HG03097 (cell line): ENCODE data around the gene ARHGAP24.
"Not testable (repeated sequence)": the region's sequence is repeated elsewhere in the genome, so short reads cannot be mapped to it uniquely, and the experiment has no call there.

Source experiments
- ATAC-seq: cut with Tn5 transposase; IDR thresholded peaks from one replicate; pipeline ENCODE4 v1.9.1; 2021; ENCODE audit not compliant: unreplicated experiment, low FRiP score

The ARHGAP24 gene

DNA sequence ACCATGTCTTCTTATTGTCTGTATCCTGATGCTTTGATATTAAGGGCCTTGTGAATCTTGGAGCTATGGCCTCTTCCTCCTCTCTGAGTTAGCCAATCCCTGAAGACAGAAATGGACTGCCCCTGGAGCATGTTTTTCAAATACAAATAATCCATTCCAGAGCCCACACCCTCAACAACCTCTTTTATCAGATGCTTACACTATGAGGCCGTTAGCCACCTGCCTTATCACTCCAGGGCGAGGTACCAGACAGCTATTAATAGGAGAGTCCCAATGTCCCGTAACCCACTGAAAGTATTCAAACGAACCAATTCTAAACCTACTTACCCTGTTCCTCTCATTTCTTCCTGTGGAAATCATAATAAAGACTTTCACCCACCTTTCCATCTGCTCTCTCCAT, 165.0 kb downstream of the ARHGAP24 start:
- ATAC-seq: no peak

DNA sequence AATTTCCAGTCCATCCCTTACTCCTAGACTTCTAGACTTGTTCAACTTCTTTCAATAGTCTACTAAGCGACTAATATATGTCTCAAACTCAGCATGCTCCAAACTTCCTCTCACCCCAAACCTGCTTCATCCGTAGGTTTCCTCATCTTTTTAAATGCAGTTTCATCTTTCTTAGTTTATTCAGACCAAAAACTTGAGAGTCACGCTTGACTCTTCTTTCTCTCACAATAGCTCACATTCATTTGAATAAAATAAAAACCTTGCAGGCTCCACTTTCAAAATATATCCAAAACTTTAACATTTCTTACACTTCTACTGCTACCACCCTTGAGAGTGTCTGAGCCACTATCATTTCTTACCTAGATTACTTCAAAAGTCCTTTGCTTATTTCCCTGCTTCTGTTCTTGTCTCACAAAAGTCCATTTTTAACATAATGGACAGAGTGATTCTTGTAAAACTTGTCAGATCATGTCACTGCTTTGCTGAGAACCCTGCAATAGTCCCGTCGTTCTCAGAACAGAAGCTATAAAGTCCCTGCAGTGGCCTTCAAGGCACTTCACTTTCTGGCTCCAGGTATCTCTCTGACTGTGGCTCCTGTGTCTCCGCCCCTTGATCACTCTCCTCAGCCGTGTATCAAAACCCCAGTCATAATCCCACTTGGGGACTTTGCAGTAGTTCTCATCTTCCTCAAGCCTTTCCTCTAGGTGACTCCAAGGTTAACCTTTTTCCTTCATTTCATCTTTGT, 167.6 kb downstream of the ARHGAP24 start:
- no peak for ATAC-seq

- ATAC-seq: no peak
Measured at GRCh38 chr4:85644061-85644460, 169.1 kb downstream of the ARHGAP24 start.

DNA sequence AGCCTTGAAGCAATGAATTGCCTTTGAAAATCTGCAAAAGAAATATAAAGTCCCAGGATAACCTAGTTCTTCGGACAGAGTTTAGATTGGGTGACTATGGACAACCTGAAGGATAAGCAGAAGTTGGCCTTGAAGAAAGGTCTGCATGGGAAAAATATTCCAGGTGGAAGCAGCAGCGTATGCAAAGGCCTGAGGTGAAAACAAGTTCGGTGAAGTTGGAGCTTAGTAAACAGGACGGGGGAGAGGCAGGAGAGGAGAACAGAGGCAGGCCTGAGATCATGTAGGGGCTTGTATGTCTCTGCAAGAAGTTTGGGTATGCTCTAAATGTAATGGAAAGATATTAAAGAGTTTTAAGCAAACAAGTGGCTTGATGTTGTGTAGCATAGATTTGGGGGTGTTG, 176.0 kb downstream of the ARHGAP24 start:
- no peak for ATAC-seq

DNA sequence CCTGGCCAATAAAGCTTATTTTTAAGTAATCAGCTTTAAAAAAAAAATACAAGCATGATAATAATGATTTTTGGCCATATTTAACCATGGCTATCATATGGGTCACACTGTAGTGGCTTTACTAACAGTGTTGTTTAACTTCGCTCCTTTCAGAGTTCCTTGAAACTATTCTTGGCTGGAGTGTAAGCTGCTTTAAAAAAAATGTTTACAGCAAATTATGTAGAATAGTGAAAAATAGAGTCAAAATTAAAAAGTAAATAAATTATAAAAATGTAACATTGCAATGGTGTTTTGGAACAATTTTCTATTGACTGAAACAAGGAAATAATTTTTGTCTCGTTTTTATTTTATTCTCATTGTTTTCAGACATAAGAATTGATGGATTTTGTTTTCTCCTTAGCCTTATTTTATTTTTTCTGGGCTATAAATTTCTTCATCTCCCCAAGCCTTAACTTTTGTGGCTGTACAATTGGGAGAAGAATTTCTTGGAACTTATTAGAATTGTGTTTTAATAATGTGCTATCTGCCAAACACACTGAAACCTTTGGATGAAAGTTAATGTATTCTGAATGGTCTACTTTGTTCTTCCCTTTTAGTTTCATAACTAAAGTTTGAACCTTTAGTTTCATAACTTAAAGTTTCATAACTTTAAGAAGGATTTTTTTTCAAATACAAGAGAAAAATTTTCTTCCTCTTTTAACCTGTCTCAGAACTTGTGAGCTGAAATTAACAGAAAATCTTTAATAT, 182.0 kb downstream of the ARHGAP24 start:
- ATAC-seq: no peak

DNA sequence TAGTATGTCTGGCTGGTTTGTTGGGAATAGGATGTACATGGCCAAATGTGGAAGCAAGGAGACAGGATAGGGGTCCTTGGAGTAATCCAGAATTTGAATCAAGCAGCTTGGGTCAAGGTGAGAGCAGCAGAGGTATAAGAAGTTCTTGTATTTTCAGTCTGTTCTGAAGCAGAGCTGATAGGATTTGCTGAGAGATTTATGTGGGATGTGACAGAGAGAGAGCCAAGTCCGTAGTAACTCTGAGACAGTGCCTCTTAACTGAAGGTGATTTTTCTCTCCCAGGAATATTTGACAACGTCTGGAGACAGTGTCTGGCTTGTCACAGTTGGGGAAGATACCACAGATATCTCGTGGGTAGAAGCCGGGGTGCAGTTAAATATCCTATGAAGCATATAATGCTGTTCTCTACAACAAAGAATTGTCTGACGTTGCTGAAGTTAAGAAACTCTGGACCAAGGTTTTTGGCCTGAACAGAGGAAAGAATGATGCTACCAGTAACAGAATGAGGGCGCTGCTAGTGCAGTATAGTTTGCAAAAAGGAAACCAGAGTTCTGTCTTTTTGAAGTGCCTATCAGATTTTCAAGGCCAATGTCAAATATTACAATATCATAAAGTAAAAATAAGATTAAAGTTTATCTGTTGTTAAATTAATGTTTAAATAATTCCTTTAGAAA, 184.0 kb downstream of the ARHGAP24 start:
- no peak for ATAC-seq

DNA sequence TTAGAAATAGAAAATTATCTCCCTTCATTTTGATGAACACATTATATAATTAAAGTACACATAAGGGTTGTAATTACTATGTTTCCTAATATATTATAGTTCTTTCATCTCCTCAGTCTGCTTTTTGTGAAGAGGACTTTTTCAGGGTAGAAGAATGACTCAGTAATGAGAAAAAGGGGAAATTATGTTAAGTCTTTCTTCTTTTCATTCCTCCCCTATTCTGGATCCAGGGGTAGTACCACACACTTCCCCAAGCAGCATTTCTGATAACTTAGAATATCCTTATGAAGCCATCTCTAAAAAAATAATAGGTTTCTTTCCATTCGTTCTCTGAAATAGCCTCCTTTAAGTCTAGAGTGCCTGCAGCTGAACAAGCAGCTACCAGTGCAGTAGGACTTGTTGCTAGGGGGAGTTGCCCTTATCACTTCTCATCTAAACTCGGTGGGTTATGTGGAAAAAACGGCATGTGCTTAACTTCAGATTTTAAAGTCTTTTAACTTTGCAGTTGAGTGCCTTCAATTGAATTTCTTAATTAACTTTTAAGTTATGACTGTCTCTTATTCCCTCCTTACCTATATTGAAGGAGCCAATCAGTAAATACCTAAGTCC, 184.8 kb downstream of the ARHGAP24 start:
- no peak for ATAC-seq

- ATAC-seq: not testable (repeated sequence)
Measured at GRCh38 chr4:85666625-85667024, 191.7 kb downstream of the ARHGAP24 start.

GRCh38 chr4:85669204-85669603, 194.3 kb downstream of the ARHGAP24 start:
- ATAC-seq: no peak

DNA sequence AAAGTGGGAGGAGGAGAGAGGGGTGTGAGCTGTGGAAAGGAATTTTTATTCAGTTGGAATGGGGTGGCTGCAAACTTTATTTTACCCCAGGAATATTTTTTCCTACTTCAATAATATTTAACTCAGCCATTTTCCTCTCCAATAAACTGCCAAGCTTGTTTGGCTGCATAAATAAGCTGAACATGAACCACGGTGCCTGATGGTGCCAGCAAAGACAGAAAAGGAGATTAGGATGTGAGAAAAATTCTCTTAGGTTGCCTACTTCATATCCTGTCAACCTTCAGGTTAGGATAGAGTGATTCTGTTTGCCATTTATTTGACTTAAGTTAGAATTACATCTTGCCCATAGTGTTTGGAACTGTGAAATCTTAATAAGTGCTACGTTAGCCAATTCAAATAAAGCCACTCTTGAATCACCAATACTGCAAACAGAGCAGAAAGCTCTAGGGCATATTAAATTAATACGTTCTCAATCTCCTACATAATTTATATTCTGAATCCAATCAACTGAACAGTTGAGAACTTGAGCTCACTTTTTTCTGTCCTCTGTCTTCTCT, 195.1 kb downstream of the ARHGAP24 start:
- ATAC-seq: no peak

GRCh38 chr4:85671120-85671519, 196.2 kb downstream of the ARHGAP24 start:
- no peak for ATAC-seq

- ATAC-seq: no peak
Measured at GRCh38 chr4:85672116-85672515, 197.2 kb downstream of the ARHGAP24 start.

GRCh38 chr4:85672959-85673358, 198.0 kb downstream of the ARHGAP24 start:
- ATAC-seq: no peak

DNA sequence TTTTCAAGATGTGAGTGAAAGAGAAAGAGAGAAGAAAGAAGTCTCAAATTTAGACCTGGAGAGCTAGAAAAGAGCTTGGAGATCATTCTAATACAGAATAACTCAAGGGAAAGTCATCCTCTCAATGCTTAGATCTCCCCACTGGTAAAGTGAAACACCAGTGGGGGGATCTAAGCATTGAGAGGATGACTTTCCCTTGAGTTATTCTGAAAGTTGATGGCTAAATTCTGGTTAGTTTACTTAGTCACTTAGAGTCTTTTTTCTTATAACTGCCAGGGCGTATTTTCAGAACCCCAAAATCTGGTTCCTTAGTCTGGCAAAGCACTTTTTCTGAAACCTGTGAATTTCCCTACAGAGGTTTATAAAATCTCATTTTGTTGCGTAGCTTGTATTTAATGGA, 198.6 kb downstream of the ARHGAP24 start:
- ATAC-seq: no peak

DNA sequence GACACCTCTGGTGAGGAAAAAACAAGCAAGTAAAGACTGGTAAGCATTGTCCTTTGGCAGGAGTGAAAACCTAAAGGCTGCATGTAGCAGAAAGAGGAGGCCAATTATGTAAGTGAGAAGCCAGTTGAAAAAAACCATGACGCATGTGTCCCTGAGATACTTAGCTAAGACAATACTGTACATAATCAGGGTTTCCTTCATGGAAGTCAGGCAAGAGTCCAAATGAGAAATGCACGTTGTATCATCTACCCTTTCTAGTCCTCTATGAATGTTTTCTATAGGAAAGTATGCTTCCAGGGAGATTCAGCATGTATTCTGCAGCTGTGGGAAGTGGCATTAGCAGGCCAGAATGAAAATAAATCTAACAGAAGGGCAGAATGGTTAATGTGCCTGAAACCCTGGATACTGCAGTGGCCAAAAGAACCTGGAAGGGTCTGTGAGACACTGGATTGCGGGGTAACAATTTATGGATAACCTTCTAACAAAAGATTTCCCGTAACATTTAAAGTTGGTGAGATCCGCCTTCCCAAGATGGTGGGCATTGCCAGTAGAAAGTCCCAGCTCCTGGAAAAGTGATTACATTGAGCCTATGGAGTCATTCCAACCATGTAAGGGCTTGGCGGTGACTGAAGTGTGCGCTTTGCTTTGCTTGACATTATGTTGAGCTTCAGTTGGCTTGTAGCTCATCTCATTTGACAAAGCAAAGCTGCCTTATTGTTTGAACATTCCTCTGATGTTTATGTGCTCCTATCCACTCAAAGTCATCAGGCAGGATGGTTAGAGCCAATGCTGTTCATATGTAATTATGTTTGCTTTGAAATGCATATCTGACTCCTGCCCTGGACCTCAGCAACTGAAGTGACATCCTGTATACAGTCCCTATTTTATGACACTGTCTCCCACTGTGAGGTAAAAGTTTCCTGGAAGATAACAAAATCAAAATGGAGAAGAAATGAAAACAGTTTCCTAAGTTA, 200.4 kb downstream of the ARHGAP24 start:
- ATAC-seq: no peak

DNA sequence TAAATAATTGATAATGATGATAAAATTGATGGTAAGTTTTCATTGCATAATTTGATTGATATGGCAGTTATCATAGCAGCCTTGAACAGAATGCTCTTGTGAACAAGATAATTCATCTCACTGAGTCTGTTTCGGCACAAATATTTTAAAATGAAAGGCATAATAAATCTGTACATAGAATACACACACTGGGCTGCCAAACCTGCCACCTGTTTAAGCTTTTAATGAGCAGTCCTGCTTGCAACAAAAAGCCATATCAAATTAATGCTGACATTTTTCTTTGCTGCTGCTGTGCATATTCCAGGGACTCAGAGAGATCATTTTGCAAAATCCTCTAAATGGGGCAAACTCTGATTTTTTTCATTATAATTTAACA, 201.1 kb downstream of the ARHGAP24 start:
- ATAC-seq: no peak

DNA sequence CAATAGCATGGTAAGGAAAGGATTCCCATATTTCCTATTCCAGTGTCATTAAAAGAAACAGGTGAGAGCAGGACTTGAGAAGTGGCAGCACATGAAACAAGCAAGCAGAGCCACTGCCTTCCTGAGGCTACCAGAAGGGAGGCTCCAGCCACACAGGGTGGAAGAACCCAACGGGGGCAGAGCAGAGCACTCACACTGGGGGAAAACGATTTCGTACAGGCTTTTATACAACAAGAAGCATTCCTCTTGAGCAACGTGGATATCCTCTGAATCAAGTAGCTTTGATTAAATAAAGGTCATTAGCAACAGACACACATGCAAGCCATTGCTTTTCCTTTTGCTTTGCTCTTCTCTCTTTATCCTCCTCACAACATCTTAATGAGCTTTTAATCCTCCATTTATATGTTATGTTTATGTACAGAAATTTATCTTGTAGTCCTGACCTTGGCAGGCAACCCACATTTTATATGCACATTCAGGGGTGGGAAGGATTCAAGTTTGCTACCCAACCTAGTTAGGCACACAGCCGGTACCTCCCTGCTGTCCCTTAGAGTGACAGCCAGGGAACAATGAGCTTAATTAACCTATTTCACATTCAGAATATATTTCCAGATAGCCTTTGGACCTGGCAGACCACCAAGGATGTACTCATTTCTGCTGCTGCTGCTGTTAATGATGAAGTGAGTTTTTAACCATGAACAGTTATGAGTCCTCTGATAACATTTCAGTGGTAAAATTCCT, 202.1 kb downstream of the ARHGAP24 start:
- ATAC-seq: no peak

GRCh38 chr4:85681221-85681657, 206.3 kb downstream of the ARHGAP24 start:
- no peak for ATAC-seq

DNA sequence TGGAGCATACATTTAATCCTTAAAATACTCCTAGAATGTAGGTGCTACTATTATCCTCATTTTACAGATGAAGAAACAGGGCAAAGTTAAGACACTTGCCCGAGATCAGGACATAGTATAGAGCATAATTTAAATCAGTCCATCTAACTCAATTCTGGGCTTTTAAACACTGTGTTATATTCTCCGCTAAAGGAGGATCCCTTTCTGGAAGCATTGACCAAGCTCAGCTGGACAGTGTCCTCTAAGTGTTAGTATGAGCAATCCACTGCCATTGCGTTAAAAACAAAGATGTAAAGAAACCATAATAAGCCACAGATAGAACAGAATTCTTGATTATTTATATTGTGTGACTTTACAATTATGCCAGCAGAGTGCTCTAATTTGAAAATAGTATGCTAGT, 207.0 kb downstream of the ARHGAP24 start:
- ATAC-seq: no peak
